ENCODE measurements around the gene PGS1.

DNA sequence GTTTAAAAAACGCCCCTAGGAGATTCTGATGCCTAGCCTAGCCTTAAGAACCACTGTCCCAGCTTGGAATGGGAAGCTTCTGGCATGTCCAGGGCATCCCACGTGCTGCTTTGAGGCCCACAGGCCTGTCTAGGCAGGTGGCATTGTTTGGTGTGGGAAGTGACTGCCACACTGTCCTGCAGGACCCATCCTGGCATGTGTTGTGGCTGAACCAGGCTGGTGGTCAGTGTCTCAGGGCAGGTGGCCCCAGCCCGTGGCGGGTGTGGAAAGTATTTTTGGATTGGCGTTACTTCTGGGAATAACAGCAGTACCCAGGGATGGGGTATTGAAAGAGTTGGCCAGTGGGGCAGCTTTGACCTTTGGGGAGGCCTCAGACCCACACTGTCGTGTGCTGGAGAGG lies 27.9 kb downstream of the PGS1 start:
- TF ChIP-seq, protein P1, sequence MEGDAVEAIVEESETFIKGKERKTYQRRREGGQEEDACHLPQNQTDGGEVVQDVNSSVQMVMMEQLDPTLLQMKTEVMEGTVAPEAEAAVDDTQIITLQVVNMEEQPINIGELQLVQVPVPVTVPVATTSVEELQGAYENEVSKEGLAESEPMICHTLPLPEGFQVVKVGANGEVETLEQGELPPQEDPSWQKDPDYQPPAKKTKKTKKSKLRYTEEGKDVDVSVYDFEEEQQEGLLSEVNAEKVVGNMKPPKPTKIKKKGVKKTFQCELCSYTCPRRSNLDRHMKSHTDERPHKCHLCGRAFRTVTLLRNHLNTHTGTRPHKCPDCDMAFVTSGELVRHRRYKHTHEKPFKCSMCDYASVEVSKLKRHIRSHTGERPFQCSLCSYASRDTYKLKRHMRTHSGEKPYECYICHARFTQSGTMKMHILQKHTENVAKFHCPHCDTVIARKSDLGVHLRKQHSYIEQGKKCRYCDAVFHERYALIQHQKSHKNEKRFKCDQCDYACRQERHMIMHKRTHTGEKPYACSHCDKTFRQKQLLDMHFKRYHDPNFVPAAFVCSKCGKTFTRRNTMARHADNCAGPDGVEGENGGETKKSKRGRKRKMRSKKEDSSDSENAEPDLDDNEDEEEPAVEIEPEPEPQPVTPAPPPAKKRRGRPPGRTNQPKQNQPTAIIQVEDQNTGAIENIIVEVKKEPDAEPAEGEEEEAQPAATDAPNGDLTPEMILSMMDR (conservative IDR thresholded peaks at IDR 0.05; ENCODE audit: low read length): no peak
- no peak for TF ChIP-seq EZH2phosphoT487 (IDR thresholded peaks at IDR 0.05; ENCODE audit: borderline replicate concordance, low read depth, low read length)
